Coronary artery (tissue), 2 donors: ENCODE data around the gene LOXHD1.

Experiments used
- DNase-seq: peaks from one replicate; pipeline ENCODE4 v3.0.0-alpha.2; 2017; ENCODE audit warnings: low spot score
- H3K27ac ChIP-seq, 2 donors: fragments of 200-600 bp; sonication (generic); one replicate each; pipeline ENCODE4 v1.5.1; 2016 to 2019
- H3K4me3 ChIP-seq: fragments of 200-600 bp; sonication (generic); 2 replicates; pipeline ENCODE4 v1.5.1; 2016; ENCODE audit warnings: mild to moderate bottlenecking, moderate library complexity
- CTCF ChIP-seq: fragments of 200-600 bp; sonication (generic); IDR thresholded peaks from one replicate; pipeline ENCODE4 v1.5.1; 2019; ENCODE audit warnings: antibody characterized with exemption

Gene LOXHD1

GRCh38 chr18:46641917-46642316 lies 15.1 kb downstream of the LOXHD1 start:
- no peak overlapping the region for H3K27ac ChIP-seq
- no peak for TF ChIP-seq CTCF
- no peak overlapping the region for H3K4me3 ChIP-seq
- DNase-seq: no peak

- DNase-seq: peak; percentile 61
- no peak for TF ChIP-seq CTCF
Observed at GRCh38 chr18:46639386-46639785, 17.6 kb downstream of the LOXHD1 start.

GRCh38 chr18:46636040-46636630 lies 20.9 kb downstream of the LOXHD1 start:
- peak; percentile 29 for DNase-seq
- no peak overlapping the region for H3K27ac ChIP-seq
- TF ChIP-seq CTCF: no peak
- no peak overlapping the region for H3K4me3 ChIP-seq

More at GRCh38 chr18:46639386-46639785, 17.6 kb downstream of the LOXHD1 start:
- H3K4me3 ChIP-seq: no peak overlapping the region
- no peak overlapping the region for H3K27ac ChIP-seq

- Histone ChIP-seq H3K4me3 (no peak overlapping the region), H3K27ac (no peak overlapping the region)
- no peak for TF ChIP-seq CTCF
- DNase-seq: peak; percentile 33
Observed at GRCh38 chr18:46632401-46633071, 24.5 kb downstream of the LOXHD1 start.

- no peak overlapping the region for H3K4me3 ChIP-seq
- H3K27ac ChIP-seq: no peak overlapping the region
- DNase-seq: peak; percentile 47
- no peak for TF ChIP-seq CTCF
Observed at GRCh38 chr18:46630991-46631390, 26.0 kb downstream of the LOXHD1 start.

GRCh38 chr18:46630160-46630559 lies 26.9 kb downstream of the LOXHD1 start:
- peak; percentile 26 for DNase-seq
- Histone ChIP-seq H3K27ac (no peak overlapping the region), H3K4me3 (no peak overlapping the region)
- no peak for TF ChIP-seq CTCF

GRCh38 chr18:46629361-46629760 lies 27.7 kb downstream of the LOXHD1 start:
- no peak for TF ChIP-seq CTCF
- H3K4me3 ChIP-seq: no peak overlapping the region
- DNase-seq: no peak
- no peak overlapping the region for H3K27ac ChIP-seq
